ENCODE measurements around the gene LEPR.

GRCh38 chr1:65457868-65458267, 37.4 kb downstream of the LEPR start:
- TF ChIP-seq, protein P1, sequence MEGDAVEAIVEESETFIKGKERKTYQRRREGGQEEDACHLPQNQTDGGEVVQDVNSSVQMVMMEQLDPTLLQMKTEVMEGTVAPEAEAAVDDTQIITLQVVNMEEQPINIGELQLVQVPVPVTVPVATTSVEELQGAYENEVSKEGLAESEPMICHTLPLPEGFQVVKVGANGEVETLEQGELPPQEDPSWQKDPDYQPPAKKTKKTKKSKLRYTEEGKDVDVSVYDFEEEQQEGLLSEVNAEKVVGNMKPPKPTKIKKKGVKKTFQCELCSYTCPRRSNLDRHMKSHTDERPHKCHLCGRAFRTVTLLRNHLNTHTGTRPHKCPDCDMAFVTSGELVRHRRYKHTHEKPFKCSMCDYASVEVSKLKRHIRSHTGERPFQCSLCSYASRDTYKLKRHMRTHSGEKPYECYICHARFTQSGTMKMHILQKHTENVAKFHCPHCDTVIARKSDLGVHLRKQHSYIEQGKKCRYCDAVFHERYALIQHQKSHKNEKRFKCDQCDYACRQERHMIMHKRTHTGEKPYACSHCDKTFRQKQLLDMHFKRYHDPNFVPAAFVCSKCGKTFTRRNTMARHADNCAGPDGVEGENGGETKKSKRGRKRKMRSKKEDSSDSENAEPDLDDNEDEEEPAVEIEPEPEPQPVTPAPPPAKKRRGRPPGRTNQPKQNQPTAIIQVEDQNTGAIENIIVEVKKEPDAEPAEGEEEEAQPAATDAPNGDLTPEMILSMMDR (IDR thresholded peaks at IDR 0.05; ENCODE audit: low read depth, low read length): no peak
- TF ChIP-seq EZH2phosphoT487 (IDR thresholded peaks at IDR 0.05; ENCODE audit: low read depth): no peak
